DND-41 (cell line): ENCODE measurements around the gene OBSCN.

Experiments used
- ATAC-seq: fragments of 200-7000 bp; cut with Tn5 transposase; 3 replicates; pipeline ENCODE4 v1.9.1; 2021; ENCODE audit warnings: low read depth; ENCODE audit not compliant: insufficient read depth
- DNase-seq: peaks from one replicate; pipeline ENCODE4 v3.0.0-alpha.2; 2020
- H2AFZ ChIP-seq: 2 replicates; pipeline ENCODE4 v1.6.0; 2012; ENCODE audit warnings: low read depth, low read length
- H3K27ac ChIP-seq: 2 replicates; pipeline ENCODE4 v1.5.1; 2012; ENCODE audit warnings: low read length, inconsistent platforms
- H3K27me3 ChIP-seq: fragments of 200-600 bp; sonication (generic); 2 replicates; pipeline ENCODE4 v1.6.0; 2012; ENCODE audit warnings: low read length, mild to moderate bottlenecking, inconsistent platforms; ENCODE audit not compliant: insufficient read depth, poor library complexity
- H3K36me3 ChIP-seq: 2 replicates; pipeline ENCODE4 v1.5.1; 2012; ENCODE audit warnings: low read length, inconsistent platforms; ENCODE audit not compliant: insufficient read depth
- H3K4me1 ChIP-seq: 2 replicates; pipeline ENCODE4 v1.5.1; 2012; ENCODE audit warnings: mild to moderate bottlenecking, low read length; ENCODE audit not compliant: insufficient read depth
- H3K4me2 ChIP-seq: 2 replicates; pipeline ENCODE4 v1.6.0; 2012; ENCODE audit warnings: mild to moderate bottlenecking, moderate library complexity, low read length, inconsistent platforms; ENCODE audit not compliant: insufficient read depth
- H3K4me3 ChIP-seq, 2 experiments: fragments of 200-600 bp in 1 of 2; shearing (Covaris generic) in 1 of 2; 2 replicates each; pipeline ENCODE4 v1.5.1; 2012 to 2016; ENCODE audit warnings: inconsistent platforms in 2 of 2, low read length in 2 of 2, mild to moderate bottlenecking in 2 of 2, low read depth in 1 of 2, moderate library complexity in 1 of 2
- H3K79me2 ChIP-seq: 2 replicates; pipeline ENCODE4 v1.6.0; 2012; ENCODE audit warnings: low read length, inconsistent platforms; ENCODE audit not compliant: insufficient read depth
- H3K9ac ChIP-seq: 2 replicates; pipeline ENCODE4 v1.6.0; 2012; ENCODE audit warnings: low read depth, mild to moderate bottlenecking, inconsistent platforms, low read length, moderate library complexity
- H3K9me3 ChIP-seq: 2 replicates; pipeline ENCODE4 v1.5.1; 2012; ENCODE audit warnings: low read length, moderate library complexity, mild to moderate bottlenecking, inconsistent platforms; ENCODE audit not compliant: insufficient read depth, severe bottlenecking
- H4K20me1 ChIP-seq: 2 replicates; pipeline ENCODE4 v1.6.0; 2012; ENCODE audit warnings: low read length; ENCODE audit not compliant: insufficient read depth
- EZH2 ChIP-seq: IDR thresholded peaks from 3 replicates; pipeline ENCODE4 v1.6.1; 2012; ENCODE audit warnings: borderline replicate concordance, low read depth, mild to moderate bottlenecking, moderate library complexity, low read length, inconsistent platforms; ENCODE audit not compliant: severe bottlenecking
- TF ChIP-seq, protein P1 (sequence below): IDR thresholded peaks from 2 replicates; pipeline ENCODE4 v1.5.1; 2012; ENCODE audit warnings: borderline replicate concordance, low read length, moderate library complexity, mild to moderate bottlenecking; ENCODE audit not compliant: poor library complexity, severe bottlenecking; ENCODE audit errors: extremely low read depth

Gene OBSCN

DNA sequence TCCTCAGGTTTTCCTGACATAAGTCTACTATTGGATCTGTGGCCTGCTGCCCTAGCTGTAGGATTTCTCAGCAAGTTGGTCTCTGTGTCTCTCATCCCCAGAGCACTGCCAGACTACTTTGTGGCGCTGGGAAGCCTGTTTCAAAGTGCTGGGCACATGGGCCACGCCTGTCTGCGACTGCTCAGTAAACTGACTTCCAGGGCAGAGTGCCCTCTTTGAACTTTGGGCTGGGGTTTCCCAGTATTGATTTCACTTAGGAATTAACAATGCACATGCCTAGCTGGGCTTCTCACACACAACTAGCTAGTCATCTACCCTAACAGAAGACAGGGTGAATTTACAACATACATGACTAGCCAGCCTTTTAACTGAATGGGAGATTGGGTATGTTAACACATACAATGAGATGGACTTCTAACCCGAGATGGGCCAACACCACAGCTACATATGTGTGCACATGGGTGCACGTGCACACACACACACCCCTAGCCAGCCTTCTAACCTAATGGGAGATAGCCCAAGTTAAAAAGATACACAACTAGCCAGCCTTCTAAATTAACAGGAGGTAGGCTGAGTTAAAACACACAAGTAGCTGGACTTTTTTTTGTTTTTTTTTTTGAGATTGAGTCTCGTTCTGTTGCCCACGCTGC, 215.7 kb downstream of the OBSCN start:
- no peak overlapping the region for H3K27ac ChIP-seq
- H2AFZ ChIP-seq: no peak overlapping the region
- no peak for ATAC-seq
- no peaks in the 10 kb centered on the region for H3K79me2 ChIP-seq
- no peak overlapping the region for H3K4me2 ChIP-seq
- TF ChIP-seq, protein P1, sequence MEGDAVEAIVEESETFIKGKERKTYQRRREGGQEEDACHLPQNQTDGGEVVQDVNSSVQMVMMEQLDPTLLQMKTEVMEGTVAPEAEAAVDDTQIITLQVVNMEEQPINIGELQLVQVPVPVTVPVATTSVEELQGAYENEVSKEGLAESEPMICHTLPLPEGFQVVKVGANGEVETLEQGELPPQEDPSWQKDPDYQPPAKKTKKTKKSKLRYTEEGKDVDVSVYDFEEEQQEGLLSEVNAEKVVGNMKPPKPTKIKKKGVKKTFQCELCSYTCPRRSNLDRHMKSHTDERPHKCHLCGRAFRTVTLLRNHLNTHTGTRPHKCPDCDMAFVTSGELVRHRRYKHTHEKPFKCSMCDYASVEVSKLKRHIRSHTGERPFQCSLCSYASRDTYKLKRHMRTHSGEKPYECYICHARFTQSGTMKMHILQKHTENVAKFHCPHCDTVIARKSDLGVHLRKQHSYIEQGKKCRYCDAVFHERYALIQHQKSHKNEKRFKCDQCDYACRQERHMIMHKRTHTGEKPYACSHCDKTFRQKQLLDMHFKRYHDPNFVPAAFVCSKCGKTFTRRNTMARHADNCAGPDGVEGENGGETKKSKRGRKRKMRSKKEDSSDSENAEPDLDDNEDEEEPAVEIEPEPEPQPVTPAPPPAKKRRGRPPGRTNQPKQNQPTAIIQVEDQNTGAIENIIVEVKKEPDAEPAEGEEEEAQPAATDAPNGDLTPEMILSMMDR: no peak
- TF ChIP-seq EZH2: no peak
- H3K9ac ChIP-seq: no peak overlapping the region
- H3K36me3 ChIP-seq: no peaks in the 10 kb centered on the region
- H3K9me3 ChIP-seq: no peaks in the 10 kb centered on the region
- no peak for DNase-seq
- H3K4me3 ChIP-seq: no peak overlapping the region
- no peaks in the 10 kb centered on the region for H4K20me1 ChIP-seq
- H3K27me3 ChIP-seq: no peaks in the 10 kb centered on the region
- H3K4me1 ChIP-seq: no peaks in the 10 kb centered on the region

DNA sequence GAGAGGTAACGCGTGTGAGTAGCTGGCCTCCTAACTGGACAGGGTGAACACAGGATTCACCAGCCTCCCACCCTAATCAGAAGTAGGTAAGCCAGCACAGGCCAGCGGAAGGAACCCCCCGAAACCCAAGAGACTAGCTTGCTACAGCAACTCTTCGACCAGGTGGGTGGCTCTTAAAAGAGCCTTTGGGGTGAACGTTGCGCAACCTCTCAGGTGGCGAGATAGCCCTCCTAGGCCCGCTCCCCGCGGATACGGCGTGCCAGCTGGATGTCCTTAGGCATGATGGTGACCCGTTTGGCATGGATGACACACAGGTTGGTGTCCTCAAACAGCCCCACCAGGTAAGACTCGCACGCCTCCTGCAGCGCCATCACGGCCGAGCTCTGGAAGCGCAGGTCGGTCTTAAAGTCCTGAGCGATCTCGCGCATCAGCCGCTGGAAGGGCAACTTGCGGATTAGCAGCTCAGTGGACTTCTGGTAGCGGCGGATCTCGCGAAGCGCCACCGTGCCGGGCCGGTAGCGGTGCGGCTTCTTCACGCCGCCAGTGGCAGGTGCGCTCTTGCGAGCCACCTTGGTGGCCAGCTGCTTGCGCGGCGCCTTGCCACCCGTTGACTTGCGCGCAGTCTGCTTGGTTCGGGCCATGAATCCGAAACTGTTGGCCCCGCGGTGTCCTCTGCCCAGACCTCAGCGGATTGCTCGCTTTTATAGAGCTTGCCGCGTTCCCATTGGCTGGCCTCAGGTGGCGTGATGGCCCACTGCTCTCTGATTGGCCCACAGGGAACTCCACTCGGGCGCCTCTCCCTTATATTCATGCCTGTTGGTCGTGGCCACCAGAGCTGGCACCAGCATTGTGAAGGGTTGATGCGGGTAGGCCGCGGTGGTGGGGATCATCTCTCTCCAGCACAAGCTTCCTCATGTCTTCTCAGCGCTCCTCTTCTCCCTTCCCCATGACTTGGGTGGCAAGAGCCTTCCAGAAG, 217.1 kb downstream of the OBSCN start:
- Histone ChIP-seq H3K9me3 (no peaks in the 10 kb centered on the region), H3K36me3 (no peaks in the 10 kb centered on the region), H3K9ac (no peak overlapping the region), H3K79me2 (no peaks in the 10 kb centered on the region), H2AFZ (no peak overlapping the region), H3K27me3 (no peaks in the 10 kb centered on the region), H4K20me1 (no peaks in the 10 kb centered on the region), H3K4me3 (no peak overlapping the region), H3K27ac (no peak overlapping the region), H3K4me2 (no peak overlapping the region), H3K4me1 (no peaks in the 10 kb centered on the region)
- no peak for DNase-seq
- TF ChIP-seq, protein P1: no peak
- ATAC-seq: no peak

DNA sequence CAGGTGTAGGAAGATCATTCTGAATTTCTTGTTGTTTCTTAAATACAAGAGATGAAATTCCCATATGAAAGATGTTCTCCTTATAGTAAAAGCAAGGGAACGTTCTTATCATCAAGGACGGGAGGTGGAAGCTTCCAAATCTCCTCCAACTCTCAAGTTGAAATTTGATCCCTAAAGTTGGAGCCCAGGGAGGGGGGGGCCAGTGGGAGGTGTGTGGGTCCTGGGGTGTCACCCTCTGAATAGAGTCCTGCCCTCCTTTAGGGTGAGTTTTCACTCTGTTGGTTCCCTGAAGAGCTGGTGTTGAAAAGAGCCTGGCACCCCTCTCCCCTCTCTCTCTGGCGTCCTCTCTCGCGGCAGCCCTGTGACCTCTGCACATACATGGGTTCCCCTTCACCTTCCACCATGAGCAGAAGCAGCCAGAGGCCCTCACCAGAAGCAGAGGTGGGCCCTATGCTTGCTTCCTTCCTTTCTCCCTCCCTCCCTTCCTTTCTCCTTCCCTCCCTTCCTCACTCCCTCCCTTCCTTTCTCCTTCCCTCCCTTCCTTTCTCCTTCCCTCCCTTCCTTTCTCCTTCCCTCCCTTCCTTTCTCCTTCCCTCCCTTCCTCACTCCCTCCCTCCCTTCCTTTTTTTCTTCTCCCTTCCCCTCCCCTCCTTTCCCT, 218.8 kb downstream of the OBSCN start:
- H3K9me3 ChIP-seq: no peaks in the 10 kb centered on the region
- no peak overlapping the region for H3K4me3 ChIP-seq
- TF ChIP-seq, protein P1: no peak
- TF ChIP-seq EZH2: no peak
- no peaks in the 10 kb centered on the region for H3K27me3 ChIP-seq
- no peak overlapping the region for H3K27ac ChIP-seq
- H3K79me2 ChIP-seq: no peaks in the 10 kb centered on the region
- DNase-seq (no peak), ATAC-seq (no peak)
- no peak overlapping the region for H3K4me2 ChIP-seq
- no peak overlapping the region for H2AFZ ChIP-seq
- no peak overlapping the region for H3K9ac ChIP-seq
- no peaks in the 10 kb centered on the region for H4K20me1 ChIP-seq
- no peaks in the 10 kb centered on the region for H3K36me3 ChIP-seq
- no peaks in the 10 kb centered on the region for H3K4me1 ChIP-seq
